Osteoblast (primary cell): Measurements from ENCODE around the gene VLDLR. TPM values are rescaled to one million over a fixed set of nuclear protein-coding genes. Genes with fewer than 3 reads are reported as not detected.

Experiments used
- DNase-seq: peaks from one replicate; pipeline ENCODE4 v3.0.0; 2011; ENCODE audit warnings: low spot score, mixed read lengths; ENCODE audit not compliant: insufficient read length; ENCODE audit errors: missing footprints
- H2AFZ ChIP-seq: 2 replicates; pipeline ENCODE4 v1.6.0; 2011; ENCODE audit warnings: mild to moderate bottlenecking, low read length
- H3K27ac ChIP-seq: 2 replicates; pipeline ENCODE4 v1.5.1; 2011; ENCODE audit warnings: mild to moderate bottlenecking, low read depth, low read length, moderate library complexity
- H3K27me3 ChIP-seq: 2 replicates; pipeline ENCODE4 v1.6.0; 2012; ENCODE audit warnings: mild to moderate bottlenecking, control low read depth, inconsistent platforms, low read length, moderate library complexity; ENCODE audit not compliant: insufficient read depth
- H3K36me3 ChIP-seq: 2 replicates; pipeline ENCODE4 v1.5.1; 2011; ENCODE audit warnings: mild to moderate bottlenecking, low read length, control low read depth, moderate library complexity; ENCODE audit not compliant: insufficient read depth
- H3K4me1 ChIP-seq: 2 replicates; pipeline ENCODE4 v1.5.1; 2011; ENCODE audit warnings: mild to moderate bottlenecking, low read length, control low read depth, moderate library complexity; ENCODE audit not compliant: insufficient read depth
- H3K4me2 ChIP-seq: 2 replicates; pipeline ENCODE4 v1.6.0; 2011; ENCODE audit warnings: mild to moderate bottlenecking, low read length; ENCODE audit not compliant: insufficient read depth
- H3K4me3 ChIP-seq: fragments of 200-600 bp; sonication (generic); 3 replicates; pipeline ENCODE4 v1.5.1; 2012; ENCODE audit warnings: mild to moderate bottlenecking, low read length, inconsistent platforms; ENCODE audit not compliant: insufficient read depth
- H3K79me2 ChIP-seq: 2 replicates; pipeline ENCODE4 v1.6.0; 2012; ENCODE audit warnings: mild to moderate bottlenecking, low read length, control low read depth, inconsistent platforms; ENCODE audit not compliant: insufficient read depth
- H3K9me3 ChIP-seq: 2 replicates; pipeline ENCODE4 v1.5.1; 2011; ENCODE audit warnings: low read depth, low read length, control low read depth
- H4K20me1 ChIP-seq: 2 replicates; pipeline ENCODE4 v1.6.0; 2012; ENCODE audit warnings: mild to moderate bottlenecking, low read length, control low read depth; ENCODE audit not compliant: insufficient read depth
- total RNA-seq: library from RNA; depleted of rRNA; stranded (reverse); fragments of >200 nt; gene quantifications from 2 replicates; pipeline ENCODE4 v1.2.3, GENCODE V29; 2012
- TF ChIP-seq, protein P1 (sequence below): IDR thresholded peaks from 2 replicates; pipeline ENCODE4 v1.5.1; 2011; ENCODE audit warnings: mild to moderate bottlenecking, low read depth, low read length, moderate library complexity; ENCODE audit errors: extremely low read depth

VLDLR gene
- total RNA-seq, 1 donor: 10.1 TPM

DNA sequence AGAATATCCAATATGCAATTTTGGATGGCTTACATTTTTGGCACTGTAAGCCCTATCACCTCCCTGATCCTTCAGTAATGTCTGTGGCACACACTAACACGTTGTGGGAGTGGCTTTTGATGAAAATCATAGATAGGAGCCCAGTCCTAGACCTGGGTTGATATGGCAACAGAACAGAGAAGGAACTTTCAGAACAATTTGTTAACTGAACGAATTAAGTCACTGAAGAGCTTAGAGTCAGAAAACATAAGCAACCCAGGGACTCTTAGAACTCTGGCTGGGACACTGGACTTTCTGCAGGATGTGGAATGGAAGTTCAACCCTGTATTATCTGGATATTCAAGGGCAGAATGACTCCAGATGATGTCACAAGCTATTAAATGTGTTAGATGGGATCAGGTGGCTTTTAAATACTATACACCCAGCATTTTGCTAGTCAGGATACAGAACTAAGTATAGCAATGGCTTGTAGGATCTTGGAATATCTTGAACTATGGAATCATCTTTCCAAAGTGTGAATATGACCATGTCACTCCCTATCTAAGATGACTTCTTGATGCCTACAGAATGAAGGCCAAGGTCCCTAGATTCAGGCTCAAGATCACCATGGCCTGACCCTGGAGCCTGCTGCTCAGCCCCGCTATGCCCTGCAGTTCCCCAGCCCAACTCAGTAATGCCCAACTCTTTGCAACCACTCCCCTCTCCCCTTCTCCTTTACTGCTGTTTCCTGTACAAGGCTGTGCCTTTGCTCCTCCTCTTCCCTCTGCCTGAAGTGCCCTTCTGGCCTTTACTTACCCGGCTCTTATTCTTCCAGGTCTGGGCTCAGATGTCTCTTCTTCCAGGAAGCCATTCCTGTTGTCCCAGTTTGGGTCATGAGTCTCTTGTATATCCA, 42.8 kb downstream of the VLDLR start:
- no peaks in the 10 kb centered on the region for H3K9me3 ChIP-seq
- no peak overlapping the region for H3K27ac ChIP-seq
- TF ChIP-seq, protein P1, sequence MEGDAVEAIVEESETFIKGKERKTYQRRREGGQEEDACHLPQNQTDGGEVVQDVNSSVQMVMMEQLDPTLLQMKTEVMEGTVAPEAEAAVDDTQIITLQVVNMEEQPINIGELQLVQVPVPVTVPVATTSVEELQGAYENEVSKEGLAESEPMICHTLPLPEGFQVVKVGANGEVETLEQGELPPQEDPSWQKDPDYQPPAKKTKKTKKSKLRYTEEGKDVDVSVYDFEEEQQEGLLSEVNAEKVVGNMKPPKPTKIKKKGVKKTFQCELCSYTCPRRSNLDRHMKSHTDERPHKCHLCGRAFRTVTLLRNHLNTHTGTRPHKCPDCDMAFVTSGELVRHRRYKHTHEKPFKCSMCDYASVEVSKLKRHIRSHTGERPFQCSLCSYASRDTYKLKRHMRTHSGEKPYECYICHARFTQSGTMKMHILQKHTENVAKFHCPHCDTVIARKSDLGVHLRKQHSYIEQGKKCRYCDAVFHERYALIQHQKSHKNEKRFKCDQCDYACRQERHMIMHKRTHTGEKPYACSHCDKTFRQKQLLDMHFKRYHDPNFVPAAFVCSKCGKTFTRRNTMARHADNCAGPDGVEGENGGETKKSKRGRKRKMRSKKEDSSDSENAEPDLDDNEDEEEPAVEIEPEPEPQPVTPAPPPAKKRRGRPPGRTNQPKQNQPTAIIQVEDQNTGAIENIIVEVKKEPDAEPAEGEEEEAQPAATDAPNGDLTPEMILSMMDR: no peak
- no peaks in the 10 kb centered on the region for H3K79me2 ChIP-seq
- no peaks in the 10 kb centered on the region for H3K27me3 ChIP-seq
- no peak for DNase-seq
- peaks cover 6% of the 10 kb centered on the region for H3K4me1 ChIP-seq
- H2AFZ ChIP-seq: no peak overlapping the region
- H3K4me3 ChIP-seq: no peak overlapping the region
- no peak overlapping the region for H3K4me2 ChIP-seq
- no peaks in the 10 kb centered on the region for H4K20me1 ChIP-seq
- no peaks in the 10 kb centered on the region for H3K36me3 ChIP-seq

DNA sequence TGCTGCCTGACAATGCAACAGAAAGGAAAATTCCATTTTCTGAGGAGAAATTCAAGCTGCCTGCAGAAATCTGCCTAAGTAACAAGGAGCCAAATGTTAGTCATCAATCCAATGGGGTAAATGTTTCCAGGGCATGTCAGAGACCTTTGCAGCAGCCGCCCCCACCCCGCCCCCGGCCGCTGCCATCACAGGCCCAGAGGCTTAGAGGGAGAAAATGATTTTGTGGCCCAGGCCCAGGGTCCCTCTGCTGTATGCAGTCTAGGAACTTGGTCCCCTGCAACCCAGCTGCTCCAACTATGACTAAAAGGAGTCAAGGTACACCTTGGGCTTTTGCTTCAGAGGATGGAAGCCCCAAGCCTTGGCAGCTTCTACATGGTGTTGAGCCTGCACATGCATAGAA, 45.0 kb downstream of the VLDLR start:
- Histone ChIP-seq H3K27me3 (no peaks in the 10 kb centered on the region), H3K4me1 (no peaks in the 10 kb centered on the region), H3K9me3 (no peaks in the 10 kb centered on the region), H4K20me1 (no peaks in the 10 kb centered on the region), H3K4me3 (no peak overlapping the region), H3K27ac (no peak overlapping the region), H3K4me2 (no peak overlapping the region), H3K79me2 (no peaks in the 10 kb centered on the region), H2AFZ (no peak overlapping the region), H3K36me3 (no peaks in the 10 kb centered on the region)
- no peak for DNase-seq
- TF ChIP-seq, protein P1: no peak

DNA sequence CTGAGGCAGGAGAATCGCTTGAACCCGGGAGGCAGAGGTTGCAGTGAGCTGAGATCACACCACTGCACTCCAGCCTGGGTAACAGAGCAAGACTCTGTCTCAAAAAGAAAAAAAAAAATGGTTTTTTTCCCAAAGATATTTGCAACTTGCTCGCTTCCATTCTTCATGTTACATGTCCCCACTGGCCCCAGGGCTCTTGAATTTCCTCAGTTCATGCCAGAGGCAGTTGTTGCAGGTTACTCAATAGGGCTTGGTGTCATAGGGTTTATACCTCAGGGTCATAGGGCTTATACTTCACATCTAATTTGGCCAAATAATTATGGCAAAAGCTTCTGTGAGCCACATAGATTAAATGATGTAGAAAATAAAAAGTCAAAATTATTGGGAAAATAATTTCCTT, 51.6 kb downstream of the VLDLR start:
- Histone ChIP-seq H3K27ac (no peak overlapping the region), H4K20me1 (no peaks in the 10 kb centered on the region), H3K4me3 (no peak overlapping the region), H3K27me3 (no peaks in the 10 kb centered on the region), H2AFZ (no peak overlapping the region), H3K36me3 (no peaks in the 10 kb centered on the region), H3K4me1 (no peaks in the 10 kb centered on the region), H3K79me2 (no peaks in the 10 kb centered on the region), H3K4me2 (no peak overlapping the region), H3K9me3 (no peaks in the 10 kb centered on the region)
- no peak for DNase-seq
- TF ChIP-seq, protein P1: no peak

DNA sequence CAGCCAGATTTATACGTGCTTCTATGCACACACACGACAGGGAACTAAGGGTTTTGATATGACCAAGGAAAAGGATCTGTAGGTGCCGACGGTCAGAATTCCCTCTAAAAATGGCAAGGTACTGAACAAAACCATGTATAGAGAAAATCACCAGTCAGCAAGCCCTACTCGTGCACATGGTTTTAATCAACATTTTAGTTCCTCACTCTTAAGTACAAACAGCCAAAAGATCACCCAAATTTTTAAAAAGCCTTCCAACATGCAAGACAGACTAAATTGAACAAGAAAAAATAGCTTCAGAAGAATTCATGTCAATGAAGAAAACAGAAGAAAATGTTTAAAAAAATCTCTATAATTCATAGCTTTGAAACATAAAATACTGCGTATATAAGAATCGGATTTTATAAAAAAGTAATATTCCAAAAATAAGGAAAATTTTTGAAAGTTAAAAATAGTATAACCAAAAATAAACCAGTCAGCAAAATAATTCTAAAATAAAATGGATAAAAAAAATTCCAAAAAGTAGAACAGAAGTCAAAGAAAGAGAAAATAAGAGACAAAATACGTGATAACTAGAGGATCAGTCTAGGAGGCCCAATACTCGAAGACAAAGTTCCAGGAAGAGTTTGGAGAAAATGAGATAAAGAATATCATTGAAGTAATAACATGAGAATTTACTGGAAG, 52.7 kb downstream of the VLDLR start:
- Histone ChIP-seq H3K4me3 (no peak overlapping the region), H3K27me3 (no peaks in the 10 kb centered on the region), H3K9me3 (no peaks in the 10 kb centered on the region), H3K4me1 (no peaks in the 10 kb centered on the region), H2AFZ (no peak overlapping the region), H3K27ac (no peak overlapping the region), H4K20me1 (no peaks in the 10 kb centered on the region), H3K4me2 (no peak overlapping the region), H3K36me3 (no peaks in the 10 kb centered on the region), H3K79me2 (no peaks in the 10 kb centered on the region)
- DNase-seq: no peak
- TF ChIP-seq, protein P1: no peak
